Measurements from ENCODE around the gene SLC26A11.
"Not testable (repeated sequence)": the region's sequence is repeated elsewhere in the genome, so short reads cannot be mapped to it uniquely, and the experiment has no call there.

SLC26A11 gene

GRCh38 chr17:80254396-80255251, 34.4 kb downstream of the SLC26A11 start:
- Histone ChIP-seq H3F3A (ENCODE audit: insufficient read depth) (peaks cover 12% of the 10 kb centered on the region), H2AFZ (ENCODE audit: low read depth, low read length, severe bottlenecking) (no peak overlapping the region), H3K9me2 (replicated peaks; ENCODE audit: insufficient read depth, low read length) (no peaks in the 10 kb centered on the region), H3K4me3 (ENCODE audit: insufficient read depth, low read length, poor library complexity, severe bottlenecking) (no peak overlapping the region), H3K27ac (ENCODE audit: low read depth, low read length) (no peak overlapping the region), H3K36me3 (ENCODE audit: low read length) (no peaks in the 10 kb centered on the region), H3K4me2 (ENCODE audit: low read depth, low read length, poor library complexity, severe bottlenecking) (no peak overlapping the region), H3K79me2 (ENCODE audit: insufficient read depth, low read length) (no peaks in the 10 kb centered on the region), H4K20me1 (ENCODE audit: low read depth, low read length) (no peaks in the 10 kb centered on the region), H3K9ac (ENCODE audit: low read length) (no peak overlapping the region), H3K9me3 (ENCODE audit: insufficient read depth, low read length) (no peaks in the 10 kb centered on the region), H3K27me3 (ENCODE audit: low read length) (no peaks in the 10 kb centered on the region)
- TF ChIP-seq EZH2phosphoT487 (conservative IDR thresholded peaks at IDR 0.05; ENCODE audit: low read length) (no peak), CTCF (IDR thresholded peaks at IDR 0.05; ENCODE audit: insufficient read depth, low read length, poor library complexity, severe bottlenecking) (no peak)

GRCh38 chr17:80256034-80256350, 35.8 kb downstream of the SLC26A11 start:
- no peak overlapping the region for H3K4me2 ChIP-seq (ENCODE audit: low read depth, low read length, poor library complexity, severe bottlenecking)
- H3F3A ChIP-seq (ENCODE audit: insufficient read depth): peaks cover 16% of the 10 kb centered on the region
- TF ChIP-seq EZH2phosphoT487 (conservative IDR thresholded peaks at IDR 0.05; ENCODE audit: low read length) (no peak), CTCF (IDR thresholded peaks at IDR 0.05; ENCODE audit: insufficient read depth, low read length, poor library complexity, severe bottlenecking) (no peak)
- no peaks in the 10 kb centered on the region for H4K20me1 ChIP-seq (ENCODE audit: low read depth, low read length)
- H2AFZ ChIP-seq (ENCODE audit: low read depth, low read length, severe bottlenecking): no peak overlapping the region
- no peaks in the 10 kb centered on the region for H3K79me2 ChIP-seq (ENCODE audit: insufficient read depth, low read length)
- no peak overlapping the region for H3K4me3 ChIP-seq (ENCODE audit: insufficient read depth, low read length, poor library complexity, severe bottlenecking)
- no peak overlapping the region for H3K27ac ChIP-seq (ENCODE audit: low read depth, low read length)
- H3K36me3 ChIP-seq (ENCODE audit: low read length): no peaks in the 10 kb centered on the region
- no peaks in the 10 kb centered on the region for H3K27me3 ChIP-seq (ENCODE audit: low read length)
- no peak overlapping the region for H3K9ac ChIP-seq (ENCODE audit: low read length)
- H3K9me2 ChIP-seq (replicated peaks; ENCODE audit: insufficient read depth, low read length): no peaks in the 10 kb centered on the region
- H3K9me3 ChIP-seq (ENCODE audit: insufficient read depth, low read length): no peaks in the 10 kb centered on the region

GRCh38 chr17:80257716-80258213, 37.5 kb downstream of the SLC26A11 start:
- TF ChIP-seq EZH2phosphoT487 (conservative IDR thresholded peaks at IDR 0.05; ENCODE audit: low read length): no peak
- TF ChIP-seq CTCF (IDR thresholded peaks at IDR 0.05; ENCODE audit: insufficient read depth, low read length, poor library complexity, severe bottlenecking): no peak
- no peak overlapping the region for H2AFZ ChIP-seq (ENCODE audit: low read depth, low read length, severe bottlenecking)
- no peaks in the 10 kb centered on the region for H3K79me2 ChIP-seq (ENCODE audit: insufficient read depth, low read length)
- H3K27me3 ChIP-seq (ENCODE audit: low read length): no peaks in the 10 kb centered on the region
- H3K4me2 ChIP-seq (ENCODE audit: low read depth, low read length, poor library complexity, severe bottlenecking): no peak overlapping the region
- H3K9me3 ChIP-seq (ENCODE audit: insufficient read depth, low read length): no peaks in the 10 kb centered on the region
- H3K4me3 ChIP-seq (ENCODE audit: insufficient read depth, low read length, poor library complexity, severe bottlenecking): no peak overlapping the region
- no peak overlapping the region for H3K27ac ChIP-seq (ENCODE audit: low read depth, low read length)
- H3K9ac ChIP-seq (ENCODE audit: low read length): no peak overlapping the region
- no peaks in the 10 kb centered on the region for H3K36me3 ChIP-seq (ENCODE audit: low read length)
- peaks cover 25% of the 10 kb centered on the region for H3F3A ChIP-seq (ENCODE audit: insufficient read depth)
- no peaks in the 10 kb centered on the region for H3K9me2 ChIP-seq (replicated peaks; ENCODE audit: insufficient read depth, low read length)
- H4K20me1 ChIP-seq (ENCODE audit: low read depth, low read length): no peaks in the 10 kb centered on the region

- H3K36me3 ChIP-seq (ENCODE audit: low read length); H3K79me2 ChIP-seq (ENCODE audit: insufficient read depth, low read length); H3K9me3 ChIP-seq (ENCODE audit: insufficient read depth, low read length); H4K20me1 ChIP-seq (ENCODE audit: low read depth, low read length); H3K4me3 ChIP-seq (ENCODE audit: insufficient read depth, low read length, poor library complexity, severe bottlenecking); H3K9ac ChIP-seq (ENCODE audit: low read length); H3K9me2 ChIP-seq (replicated peaks; ENCODE audit: insufficient read depth, low read length); H3K27ac ChIP-seq (ENCODE audit: low read depth, low read length); H2AFZ ChIP-seq (ENCODE audit: low read depth, low read length, severe bottlenecking); H3K27me3 ChIP-seq (ENCODE audit: low read length); H3K4me2 ChIP-seq (ENCODE audit: low read depth, low read length, poor library complexity, severe bottlenecking): not testable (repeated sequence)
- peaks cover 25% of the 10 kb centered on the region for H3F3A ChIP-seq (ENCODE audit: insufficient read depth)
These were observed 38.1 kb downstream of the SLC26A11 start for GRCh38 chr17:80258296-80258695.
